Spleen (tissue), 7 donors: Measurements from ENCODE around the gene CFL1.

ENCODE experiments used
- CTCF ChIP-seq, 11 experiments: fragments of 200-600 bp in 7 of 11; fragments of 450-650 bp in 4 of 11; sonication (generic) in 4 of 11; IDR thresholded peaks in 8 of 11; conservative IDR thresholded peaks in 3 of 11; 1 replicate in 7 of 11; 2 replicates in 4 of 11; pipeline versions ENCODE4 v1.4.0 to v1.8.0; 2016 to 2021; ENCODE audit warnings: antibody characterized with exemption in 11 of 11, inconsistent platforms in 4 of 11, mild to moderate bottlenecking in 1 of 11
- POLR2A ChIP-seq, 3 donors: fragments of 450-650 bp; IDR thresholded peaks; one replicate each; pipeline ENCODE4 v1.5.1; 2017; ENCODE audit warnings: antibody characterized with exemption in 3 of 3, mild to moderate bottlenecking in 1 of 3
- donor health status: DM: no; HTN: no; CAD: no; lungs with moderate emphysema.
- donor health status: DM: no; HTN: no; CAD: no.
- donor health status: DM: no; HTN: no; CAD: no.

GRCh38 chr11:65880844-65881421 is 23.0 kb upstream of the CFL1 start:
- TF ChIP-seq POLR2A (IDR thresholded peaks at IDR 0.05) (no peak), CTCF (IDR thresholded peaks at IDR 0.05 in 8 of 11, conservative IDR thresholded peaks at IDR 0.05 in 3 of 11) (no peak)
